Stimulated activated CD4-positive, alpha-beta T cell treated with anti-CD3 and anti-CD28 coated beads, Interleukin-1b, Interleukin-23, amount 100 ng/mL, for 4 hours (primary cell): ENCODE results near the gene APOE.

Source experiments
- DNase-seq, 2 donors: peaks; one replicate each; pipeline ENCODE4 v3.0.0-alpha.2; 2020; ENCODE audit warnings: low read depth in 2 of 2

The APOE gene

DNA sequence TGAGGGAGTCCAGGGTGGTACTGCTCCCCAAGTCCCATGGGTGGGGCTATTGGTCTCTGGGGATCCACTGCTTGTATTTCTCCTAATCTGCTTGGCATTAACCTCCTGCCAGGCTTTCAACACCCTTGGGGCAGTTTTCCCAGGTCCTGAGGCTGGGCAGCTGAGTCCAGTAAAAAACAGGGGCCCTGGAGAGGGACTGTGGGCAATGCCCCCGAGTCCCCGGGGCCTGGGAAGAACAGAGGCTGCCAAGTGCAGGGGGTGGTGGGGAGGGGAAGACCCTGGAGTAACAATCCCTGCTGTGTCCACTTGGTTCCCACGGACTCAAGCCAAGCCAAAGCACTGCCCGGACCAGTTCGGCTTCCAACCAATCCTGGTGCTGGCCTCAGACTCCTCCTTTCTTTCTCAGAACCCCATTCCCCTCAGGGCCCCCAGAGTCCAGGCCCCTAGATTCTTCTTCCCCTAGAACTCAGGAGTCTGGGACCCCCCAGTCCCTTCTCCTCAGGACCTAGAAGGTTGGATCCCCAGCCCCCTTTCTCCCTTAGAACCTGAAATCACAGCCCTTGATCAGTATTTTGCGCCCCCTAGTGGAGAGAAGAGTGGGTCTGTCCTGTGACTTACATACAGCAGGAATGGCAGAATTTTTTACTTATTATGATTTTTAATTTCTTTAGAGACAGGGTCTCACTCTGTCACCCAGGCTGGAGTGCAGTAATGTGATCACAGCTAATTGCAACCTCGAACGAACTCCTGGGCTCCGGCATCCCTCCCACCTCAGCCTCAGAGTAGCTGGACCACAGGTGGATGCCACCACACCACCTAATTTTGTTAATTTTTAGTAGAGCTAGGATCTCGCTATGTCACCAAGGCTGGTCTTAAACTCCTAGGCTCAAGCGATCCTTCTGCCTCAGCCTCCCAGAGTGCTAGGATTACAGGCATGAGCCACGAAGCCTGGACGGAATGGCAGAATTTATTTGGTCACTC, 45.9 kb downstream of the APOE start:
- DNase-seq, result peak; percentile 16 to 58

DNA sequence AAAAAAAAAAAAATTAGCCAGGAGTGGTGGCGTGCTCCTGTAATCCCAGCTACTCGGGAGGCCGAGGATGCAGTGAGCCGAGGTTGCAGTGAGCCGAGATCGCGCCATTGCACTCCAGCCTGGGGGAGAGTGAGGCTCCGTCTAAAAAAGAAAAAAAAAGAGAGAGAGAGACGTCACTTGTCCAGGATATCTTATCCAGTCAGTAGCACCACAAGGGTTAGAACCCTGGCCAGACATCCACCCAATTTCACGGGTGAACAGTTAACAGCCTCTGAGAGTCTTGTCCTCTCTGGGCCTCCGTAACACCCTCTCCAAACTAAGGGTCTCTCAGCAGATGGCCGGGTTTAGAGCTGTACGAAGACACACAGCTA, 48.7 kb downstream of the APOE start:
- no peak for DNase-seq

DNA sequence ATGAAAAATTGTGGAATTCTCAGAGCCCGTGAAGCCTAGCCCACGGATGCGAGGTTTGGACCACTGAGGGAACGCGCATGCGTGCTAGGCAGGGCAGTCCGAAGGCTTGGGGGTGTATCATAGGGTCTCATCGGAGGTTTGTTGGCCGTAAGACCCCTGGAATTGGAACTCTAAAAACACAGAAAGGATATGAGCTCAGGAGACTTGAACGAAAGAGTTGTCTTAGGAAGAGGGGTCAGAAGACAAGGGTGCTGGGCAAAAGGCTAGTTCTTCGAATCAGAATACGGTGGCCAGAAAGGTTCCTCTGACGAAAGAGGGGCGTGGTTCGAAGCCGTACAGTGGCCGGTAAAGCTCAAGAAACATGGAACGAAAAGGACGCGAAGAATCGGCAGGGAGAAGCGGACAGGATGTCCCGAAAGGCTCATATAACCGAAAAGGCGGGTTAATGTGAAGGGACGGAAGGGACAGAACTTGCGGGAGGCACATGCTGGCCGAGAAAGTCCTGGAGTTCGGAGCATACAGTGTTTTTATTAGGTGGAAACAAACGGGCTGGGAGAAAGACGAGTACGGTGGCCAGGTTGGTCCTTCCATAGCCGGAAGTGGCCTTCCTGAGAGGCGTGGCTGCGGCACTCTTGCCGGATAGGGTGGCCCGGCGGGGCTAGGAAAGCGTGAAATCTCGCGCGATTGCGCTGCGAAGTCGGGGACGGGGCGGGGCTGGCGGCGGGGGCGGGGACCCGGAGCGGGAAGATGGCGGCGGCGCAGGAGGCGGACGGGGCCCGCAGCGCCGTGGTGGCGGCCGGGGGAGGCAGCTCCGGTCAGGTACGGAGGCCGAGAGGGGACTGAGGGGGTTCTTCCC, 49.3 kb downstream of the APOE start, which contains the start of gene CLPTM1:
CLPTM1 (plus strand) TSS at position 732 of the 856 bp plus-strand sequence; CDS start at position 748, 16 bp downstream.
- peak; percentile 94 to 97 for DNase-seq

DNA sequence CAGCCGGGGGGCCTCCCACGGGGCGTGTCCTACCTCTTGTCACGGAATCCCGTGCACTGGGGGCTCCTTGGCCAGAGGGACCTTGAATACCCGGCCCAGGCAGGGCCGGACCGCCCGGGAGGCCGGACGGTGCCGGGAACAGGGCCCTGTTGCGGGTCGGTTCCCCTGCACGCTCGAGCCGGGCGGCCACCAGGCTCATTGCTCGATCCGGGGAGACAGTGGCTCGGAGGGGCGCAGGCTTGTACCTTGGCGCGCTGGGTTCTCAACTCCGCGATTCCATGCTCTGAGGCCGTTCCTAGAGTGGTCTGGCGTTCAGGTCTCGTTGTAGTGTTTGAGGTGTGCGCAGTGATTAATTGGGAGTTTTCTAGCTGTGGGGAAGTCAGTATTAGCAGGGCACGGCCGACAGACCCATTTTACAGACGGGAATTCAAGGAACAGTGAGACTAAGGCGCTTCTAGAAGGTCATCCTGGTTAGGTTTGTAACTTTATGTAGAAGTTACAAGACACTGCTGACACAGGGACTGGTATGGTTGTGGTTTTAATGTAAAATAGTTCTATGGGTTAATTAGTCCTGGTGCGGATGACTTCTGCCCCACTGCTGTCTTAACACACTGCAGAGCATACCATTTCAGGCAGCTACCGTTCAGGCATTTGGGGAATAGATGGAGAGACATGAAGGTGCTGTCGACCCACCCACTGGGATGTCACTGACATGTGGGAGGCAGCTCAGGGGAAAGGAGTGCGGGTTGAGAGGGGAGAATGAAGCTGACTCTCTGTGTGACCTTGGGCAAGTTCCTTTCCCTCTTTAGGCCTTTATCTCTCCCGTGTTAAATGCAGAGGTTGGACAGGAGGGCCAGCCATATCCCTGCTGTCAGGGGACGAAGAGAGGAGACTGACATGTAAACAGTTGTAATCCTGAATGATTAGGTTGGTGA, 50.2 kb downstream of the APOE start:
- DNase-seq, result no peak

DNA sequence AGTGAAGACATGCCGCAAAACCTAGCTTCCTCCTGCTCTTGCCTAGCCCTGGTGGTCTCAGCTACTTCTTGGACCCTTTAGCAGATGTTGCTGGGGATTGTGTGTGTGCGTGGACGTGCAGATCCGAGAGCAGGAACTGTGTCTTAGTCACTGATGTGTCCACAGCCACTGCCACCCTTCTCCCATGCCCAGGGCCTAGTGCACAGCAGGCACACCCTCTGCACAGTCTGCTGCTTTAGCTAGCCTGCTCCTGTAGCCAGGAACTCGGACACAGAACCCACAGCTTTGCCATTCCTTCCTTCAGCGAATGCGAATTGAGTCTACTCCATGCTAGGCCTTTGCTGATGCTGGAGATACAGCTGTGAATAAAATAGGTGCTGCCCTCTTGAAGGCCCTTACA, 51.9 kb downstream of the APOE start:
- no peak for DNase-seq

DNA sequence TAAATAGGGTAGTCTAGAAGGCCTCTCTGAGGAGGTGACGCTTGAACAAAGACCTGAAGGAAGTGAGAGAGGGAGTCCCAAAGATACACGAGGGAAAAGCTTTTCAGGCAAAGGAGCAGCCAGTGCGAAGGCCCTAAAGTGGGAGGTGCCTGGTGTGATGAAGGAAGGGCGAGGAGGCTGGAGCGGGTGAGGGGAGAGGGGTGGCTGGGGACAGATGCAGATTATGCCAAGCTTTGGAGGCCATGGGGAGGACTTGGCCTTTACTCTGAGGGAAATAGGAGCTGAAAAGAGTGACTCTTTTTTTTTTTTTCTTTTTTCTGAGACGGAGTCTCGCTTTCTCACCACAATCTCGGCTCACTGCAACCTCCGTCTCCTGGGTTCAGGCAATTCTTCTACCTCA, 52.5 kb downstream of the APOE start:
- DNase-seq, result no peak
